Thyroid gland (tissue), 4 donors: ENCODE data around the gene GGNBP2.

Source experiments
- CTCF ChIP-seq, 6 experiments: fragments of 200-600 bp in 3 of 6; fragments of 450-650 bp in 3 of 6; sonication (generic) in 3 of 6; IDR thresholded peaks; one replicate each; pipeline ENCODE4 v1.5.1; 2016 to 2019; ENCODE audit warnings: antibody characterized with exemption in 6 of 6, mild to moderate bottlenecking in 2 of 6, inconsistent platforms in 1 of 6, moderate library complexity in 1 of 6
- POLR2A ChIP-seq, 2 donors: fragments of 450-650 bp; IDR thresholded peaks; one replicate each; pipeline ENCODE4 v1.6.1; 2017; ENCODE audit warnings: antibody characterized with exemption in 2 of 2, mild to moderate bottlenecking in 2 of 2, moderate library complexity in 1 of 2

- TF ChIP-seq CTCF (IDR thresholded peaks at IDR 0.05), result no peak
- no peak for TF ChIP-seq POLR2A (IDR thresholded peaks at IDR 0.05)
Observed at GRCh38 chr17:36578671-36579070, 34.0 kb downstream of the GGNBP2 start.
